Measurements from ENCODE around the gene ALPI. TPM values are rescaled to one million over a fixed set of nuclear protein-coding genes. Genes with fewer than 3 reads are reported as not detected.
A peak's percentile ranks its signal among the peaks of the same experiment; 100 is the strongest.

ALPI gene
- total RNA-seq, 1 experiment from 2014 or later = not detected

DNA sequence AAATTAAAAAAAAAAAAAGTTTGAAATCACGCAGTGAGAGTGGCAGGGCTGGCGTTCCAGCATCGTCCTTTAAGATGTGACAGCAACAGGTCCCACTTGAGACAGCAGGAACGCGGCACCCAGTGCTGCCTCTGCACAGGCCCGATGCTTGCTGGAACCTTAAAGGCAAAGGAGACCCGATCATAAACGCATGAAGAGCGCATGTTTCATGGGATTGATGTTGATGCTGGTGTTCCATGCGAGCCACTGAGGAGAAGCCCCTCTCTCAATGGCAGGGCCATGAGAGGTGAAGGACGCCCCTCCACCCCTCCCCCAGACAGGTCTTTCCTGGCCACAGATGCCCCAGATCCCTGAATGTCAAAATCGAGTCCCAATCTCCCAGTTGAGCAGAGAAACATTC, 17.9 kb upstream of the ALPI start:
- Mint-ChIP-seq H3K36me3 (ENCODE audit: insufficient read depth, unreplicated experiment) (no peaks in the 10 kb centered on the region), H3K9me3 (ENCODE audit: unreplicated experiment) (no peaks in the 10 kb centered on the region), H3K27me3 (ENCODE audit: insufficient read depth, unreplicated experiment) (peaks cover 10% of the 10 kb centered on the region), H3K27ac (ENCODE audit: low read depth, unreplicated experiment) (no peak overlapping the region), H3K4me3 (ENCODE audit: unreplicated experiment) (no peak overlapping the region), H3K4me1 (ENCODE audit: insufficient read depth, unreplicated experiment) (no peaks in the 10 kb centered on the region)
- no TSS peak for BruUV-seq (replicated peaks)
- no peak for DNase-seq (ENCODE audit: unreplicated experiment)
- intact Hi-C loops (cut with micrococcal nuclease) = no loop called here
- TF ChIP-seq, protein P1, sequence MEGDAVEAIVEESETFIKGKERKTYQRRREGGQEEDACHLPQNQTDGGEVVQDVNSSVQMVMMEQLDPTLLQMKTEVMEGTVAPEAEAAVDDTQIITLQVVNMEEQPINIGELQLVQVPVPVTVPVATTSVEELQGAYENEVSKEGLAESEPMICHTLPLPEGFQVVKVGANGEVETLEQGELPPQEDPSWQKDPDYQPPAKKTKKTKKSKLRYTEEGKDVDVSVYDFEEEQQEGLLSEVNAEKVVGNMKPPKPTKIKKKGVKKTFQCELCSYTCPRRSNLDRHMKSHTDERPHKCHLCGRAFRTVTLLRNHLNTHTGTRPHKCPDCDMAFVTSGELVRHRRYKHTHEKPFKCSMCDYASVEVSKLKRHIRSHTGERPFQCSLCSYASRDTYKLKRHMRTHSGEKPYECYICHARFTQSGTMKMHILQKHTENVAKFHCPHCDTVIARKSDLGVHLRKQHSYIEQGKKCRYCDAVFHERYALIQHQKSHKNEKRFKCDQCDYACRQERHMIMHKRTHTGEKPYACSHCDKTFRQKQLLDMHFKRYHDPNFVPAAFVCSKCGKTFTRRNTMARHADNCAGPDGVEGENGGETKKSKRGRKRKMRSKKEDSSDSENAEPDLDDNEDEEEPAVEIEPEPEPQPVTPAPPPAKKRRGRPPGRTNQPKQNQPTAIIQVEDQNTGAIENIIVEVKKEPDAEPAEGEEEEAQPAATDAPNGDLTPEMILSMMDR (IDR thresholded peaks at IDR 0.05; ENCODE audit: unreplicated experiment) = no peak
- ChIA-PET CTCF (interaction anchor here (0.7 to 2.0 kb wide), 5 partner anchors 10 to 529 kb away, joined by 3 to 7 read pairs (median 3); no protein-coding TSS in a partner anchor), POLR2A (no interaction called here)

DNA sequence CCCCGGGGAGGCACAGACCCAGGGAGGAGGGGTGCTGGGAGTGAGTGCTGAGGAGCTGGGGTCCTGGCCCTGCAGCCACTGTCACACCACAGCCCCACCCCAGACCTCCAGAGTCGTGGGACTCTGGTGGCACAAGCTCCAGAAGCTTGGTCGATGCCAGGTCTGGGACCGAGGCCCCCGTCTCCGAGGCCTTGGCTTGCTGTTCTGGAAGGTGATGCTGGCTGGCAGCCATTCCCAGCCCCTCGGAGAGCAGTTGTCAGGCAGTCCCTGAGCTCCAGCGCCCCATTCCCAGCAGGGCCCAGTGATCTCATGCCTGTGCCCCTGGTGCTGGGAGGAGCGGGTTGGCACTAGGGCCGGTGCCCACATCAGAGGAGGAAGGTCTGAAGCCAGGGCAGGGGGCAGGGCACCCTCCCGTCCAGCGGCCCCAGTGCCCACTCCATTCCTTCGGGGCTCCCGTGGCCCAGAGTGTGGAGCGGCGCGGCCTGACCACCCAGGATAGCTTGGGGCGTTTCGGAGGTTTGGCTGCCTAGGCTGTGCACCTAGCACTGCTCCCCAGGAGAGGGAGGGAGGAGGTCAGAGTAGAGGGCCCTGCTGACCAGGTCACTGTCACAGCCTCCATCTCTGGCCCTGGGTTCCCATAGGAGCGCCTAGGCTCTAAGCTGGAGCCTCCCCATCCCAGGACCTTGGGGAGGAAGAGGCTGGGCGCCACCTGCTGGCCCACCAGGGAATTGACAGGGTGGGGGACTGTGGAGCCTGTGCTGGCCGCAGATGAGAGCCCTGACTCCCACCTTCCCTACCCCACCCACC, 16.8 kb upstream of the ALPI start:
- Mint-ChIP-seq H3K4me1 (ENCODE audit: insufficient read depth, unreplicated experiment) (no peaks in the 10 kb centered on the region), H3K4me3 (ENCODE audit: unreplicated experiment) (no peak overlapping the region), H3K27me3 (ENCODE audit: insufficient read depth, unreplicated experiment) (peaks cover 10% of the 10 kb centered on the region), H3K9me3 (ENCODE audit: unreplicated experiment) (no peaks in the 10 kb centered on the region), H3K27ac (ENCODE audit: low read depth, unreplicated experiment) (no peak overlapping the region), H3K36me3 (ENCODE audit: insufficient read depth, unreplicated experiment) (no peaks in the 10 kb centered on the region)
- no TSS peak for BruUV-seq (replicated peaks)
- ChIA-PET CTCF (interaction anchor here (0.5 to 4.1 kb wide), 34 partner anchors 12 to 723 kb away, joined by 3 to 48 read pairs (median 3); partner anchors contain the start of genes ALPP and PRSS56), POLR2A (no interaction called here)
- TF ChIP-seq, protein P1 (IDR thresholded peaks at IDR 0.05; ENCODE audit: unreplicated experiment) = peak; percentile 51
- DNase-seq (ENCODE audit: unreplicated experiment) = peak; percentile 43
- intact Hi-C loops (cut with micrococcal nuclease) = no loop called here

DNA sequence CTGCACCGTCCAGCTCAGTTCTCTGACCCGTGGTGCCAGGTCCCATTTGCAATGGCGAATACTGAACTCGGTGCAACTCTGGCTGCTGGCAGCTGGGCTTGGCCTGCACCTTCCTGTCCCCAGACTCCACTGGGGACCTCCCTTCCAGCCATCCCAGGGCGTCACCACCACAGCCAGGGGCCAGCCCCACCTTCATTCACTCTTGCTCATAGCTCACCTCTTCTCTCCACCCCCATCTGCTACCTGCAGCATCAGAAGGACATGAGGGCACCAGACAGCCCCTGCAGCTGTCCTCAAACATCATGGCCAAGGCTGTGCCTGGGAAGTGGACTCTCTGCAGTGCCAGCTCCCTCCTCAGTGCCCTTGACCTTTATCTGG, 16.2 kb upstream of the ALPI start:
- BruUV-seq (replicated peaks) = no TSS peak
- H3K27me3 Mint-ChIP-seq (ENCODE audit: insufficient read depth, unreplicated experiment) = peaks cover 10% of the 10 kb centered on the region
- DNase-seq (ENCODE audit: unreplicated experiment) = peak; percentile 8

More for the DNA sequence above, 16.2 kb upstream of the ALPI start:
- H3K27ac Mint-ChIP-seq (ENCODE audit: low read depth, unreplicated experiment) = no peak overlapping the region
- H3K4me1 Mint-ChIP-seq (ENCODE audit: insufficient read depth, unreplicated experiment) = no peaks in the 10 kb centered on the region
- H3K36me3 Mint-ChIP-seq (ENCODE audit: insufficient read depth, unreplicated experiment) = no peaks in the 10 kb centered on the region
- TF ChIP-seq, protein P1 (IDR thresholded peaks at IDR 0.05; ENCODE audit: unreplicated experiment) = peak; percentile 16
- H3K9me3 Mint-ChIP-seq (ENCODE audit: unreplicated experiment) = no peaks in the 10 kb centered on the region
- no peak overlapping the region for H3K4me3 Mint-ChIP-seq (ENCODE audit: unreplicated experiment)
- CTCF ChIA-PET = interaction anchor here (0.5 to 4.1 kb wide), 29 partner anchors 12 to 723 kb away, joined by 3 to 48 read pairs (median 3); partner anchors contain the start of genes ALPP, CHRNG and PRSS56
- intact Hi-C loops (cut with micrococcal nuclease) = loop anchor here (1.0 to 5.0 kb wide), 4 partner anchors 67 to 587 kb away; no protein-coding TSS in a partner anchor
- POLR2A ChIA-PET = no interaction called here

All from MCF 10A (cell line).